ENCODE data around the gene PRCC.

PRCC gene

GRCh38 chr1:156766298-156767100 lies 836 bp upstream of the PRCC start:
- TF ChIP-seq, protein P1, sequence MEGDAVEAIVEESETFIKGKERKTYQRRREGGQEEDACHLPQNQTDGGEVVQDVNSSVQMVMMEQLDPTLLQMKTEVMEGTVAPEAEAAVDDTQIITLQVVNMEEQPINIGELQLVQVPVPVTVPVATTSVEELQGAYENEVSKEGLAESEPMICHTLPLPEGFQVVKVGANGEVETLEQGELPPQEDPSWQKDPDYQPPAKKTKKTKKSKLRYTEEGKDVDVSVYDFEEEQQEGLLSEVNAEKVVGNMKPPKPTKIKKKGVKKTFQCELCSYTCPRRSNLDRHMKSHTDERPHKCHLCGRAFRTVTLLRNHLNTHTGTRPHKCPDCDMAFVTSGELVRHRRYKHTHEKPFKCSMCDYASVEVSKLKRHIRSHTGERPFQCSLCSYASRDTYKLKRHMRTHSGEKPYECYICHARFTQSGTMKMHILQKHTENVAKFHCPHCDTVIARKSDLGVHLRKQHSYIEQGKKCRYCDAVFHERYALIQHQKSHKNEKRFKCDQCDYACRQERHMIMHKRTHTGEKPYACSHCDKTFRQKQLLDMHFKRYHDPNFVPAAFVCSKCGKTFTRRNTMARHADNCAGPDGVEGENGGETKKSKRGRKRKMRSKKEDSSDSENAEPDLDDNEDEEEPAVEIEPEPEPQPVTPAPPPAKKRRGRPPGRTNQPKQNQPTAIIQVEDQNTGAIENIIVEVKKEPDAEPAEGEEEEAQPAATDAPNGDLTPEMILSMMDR (IDR thresholded peaks at IDR 0.05; ENCODE audit: low read depth, low read length) = no peak
- peak overlapping the region; percentile 97 for H3K4me3 ChIP-seq (ENCODE audit: low read depth, low read length)

DNA sequence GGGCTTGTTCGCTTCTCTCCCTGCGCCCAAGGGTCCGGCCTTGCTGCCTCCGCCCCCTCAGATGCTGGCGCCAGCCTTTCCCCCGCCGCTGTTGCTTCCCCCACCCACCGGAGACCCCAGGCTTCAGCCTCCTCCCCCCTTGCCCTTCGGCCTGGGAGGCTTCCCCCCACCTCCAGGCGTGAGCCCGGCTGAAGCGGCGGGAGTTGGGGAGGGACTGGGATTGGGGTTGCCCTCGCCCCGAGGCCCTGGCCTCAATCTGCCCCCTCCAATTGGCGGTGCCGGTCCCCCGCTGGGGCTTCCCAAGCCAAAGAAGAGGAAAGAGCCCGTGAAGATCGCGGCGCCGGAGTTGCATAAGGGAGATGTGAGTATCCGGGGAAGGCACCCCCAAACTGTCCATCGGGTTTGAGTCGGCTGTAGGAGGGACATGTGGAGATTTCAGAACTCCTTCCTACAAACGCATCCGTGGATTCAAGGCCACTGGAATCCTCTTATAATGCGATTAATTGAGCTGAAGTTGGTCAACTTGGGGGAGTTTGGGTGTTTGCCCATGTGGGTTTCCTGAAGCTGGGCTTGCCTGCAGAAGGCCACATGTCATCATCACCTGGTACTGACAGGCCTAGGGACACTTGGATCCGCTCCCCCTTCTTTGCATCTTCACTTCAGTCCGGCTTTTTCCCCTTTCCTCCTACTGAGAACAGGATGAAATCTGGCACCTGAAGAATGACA lies 707 bp downstream of the PRCC start:
- TF ChIP-seq, protein P1 (IDR thresholded peaks at IDR 0.05; ENCODE audit: low read depth, low read length) = no peak
- H3K4me3 ChIP-seq (ENCODE audit: low read depth, low read length) = peak overlapping the region; percentile 97

GRCh38 chr1:156768610-156769295 lies 1.4 kb downstream of the PRCC start:
- peak overlapping the region; percentile 97 for H3K4me3 ChIP-seq (ENCODE audit: low read depth, low read length)
- TF ChIP-seq, protein P1 (IDR thresholded peaks at IDR 0.05; ENCODE audit: low read depth, low read length) = no peak

GRCh38 chr1:156772222-156772621 lies 4.9 kb downstream of the PRCC start:
- TF ChIP-seq, protein P1 (IDR thresholded peaks at IDR 0.05; ENCODE audit: low read depth, low read length) = no peak

GRCh38 chr1:156772728-156773497 lies 5.6 kb downstream of the PRCC start:
- TF ChIP-seq, protein P1 (IDR thresholded peaks at IDR 0.05; ENCODE audit: low read depth, low read length) = no peak
- H3K4me3 ChIP-seq (ENCODE audit: low read depth, low read length) = no peak overlapping the region

More at GRCh38 chr1:156772222-156772621, 4.9 kb downstream of the PRCC start:
- H3K4me3 ChIP-seq (ENCODE audit: low read depth, low read length) = no peak overlapping the region

GRCh38 chr1:156773607-156774006 lies 6.3 kb downstream of the PRCC start:
- TF ChIP-seq, protein P1 (IDR thresholded peaks at IDR 0.05; ENCODE audit: low read depth, low read length) = no peak
- H3K4me3 ChIP-seq (ENCODE audit: low read depth, low read length) = no peak overlapping the region

Data from WI38 (cell line).